LNCaP clone FGC (cell line): Measurements from ENCODE around the gene SLC25A5.
"Not testable (repeated sequence)": the region's sequence is repeated elsewhere in the genome, so short reads cannot be mapped to it uniquely, and the experiment has no call there.

Experiments used
- DNase-seq: peaks from one replicate; pipeline ENCODE4 v3.0.0-alpha.2; 2011; ENCODE audit warnings: low read depth
- H3K4me3 ChIP-seq: 2 replicates; pipeline ENCODE4 v1.5.1; 2011; ENCODE audit warnings: mild to moderate bottlenecking, low read depth, low read length, control low read depth
- TF ChIP-seq, protein P1 (sequence below): IDR thresholded peaks from 2 replicates; pipeline ENCODE4 v1.5.1; 2012; ENCODE audit warnings: mild to moderate bottlenecking; ENCODE audit not compliant: control insufficient read depth, insufficient read depth; ENCODE audit errors: extremely low read depth

Gene SLC25A5

GRCh38 chrX:119482041-119482440 lies 13.8 kb downstream of the SLC25A5 start:
- H3K4me3 ChIP-seq = no peak overlapping the region
- TF ChIP-seq, protein P1, sequence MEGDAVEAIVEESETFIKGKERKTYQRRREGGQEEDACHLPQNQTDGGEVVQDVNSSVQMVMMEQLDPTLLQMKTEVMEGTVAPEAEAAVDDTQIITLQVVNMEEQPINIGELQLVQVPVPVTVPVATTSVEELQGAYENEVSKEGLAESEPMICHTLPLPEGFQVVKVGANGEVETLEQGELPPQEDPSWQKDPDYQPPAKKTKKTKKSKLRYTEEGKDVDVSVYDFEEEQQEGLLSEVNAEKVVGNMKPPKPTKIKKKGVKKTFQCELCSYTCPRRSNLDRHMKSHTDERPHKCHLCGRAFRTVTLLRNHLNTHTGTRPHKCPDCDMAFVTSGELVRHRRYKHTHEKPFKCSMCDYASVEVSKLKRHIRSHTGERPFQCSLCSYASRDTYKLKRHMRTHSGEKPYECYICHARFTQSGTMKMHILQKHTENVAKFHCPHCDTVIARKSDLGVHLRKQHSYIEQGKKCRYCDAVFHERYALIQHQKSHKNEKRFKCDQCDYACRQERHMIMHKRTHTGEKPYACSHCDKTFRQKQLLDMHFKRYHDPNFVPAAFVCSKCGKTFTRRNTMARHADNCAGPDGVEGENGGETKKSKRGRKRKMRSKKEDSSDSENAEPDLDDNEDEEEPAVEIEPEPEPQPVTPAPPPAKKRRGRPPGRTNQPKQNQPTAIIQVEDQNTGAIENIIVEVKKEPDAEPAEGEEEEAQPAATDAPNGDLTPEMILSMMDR = no peak
- no peak for DNase-seq

- TF ChIP-seq, protein P1 = peak; percentile 25; the same call in 1 of the 2 replicates
- H3K4me3 ChIP-seq = no peak overlapping the region
- DNase-seq = no peak
These were observed 14.5 kb downstream of the SLC25A5 start for GRCh38 chrX:119482481-119483480.

DNA sequence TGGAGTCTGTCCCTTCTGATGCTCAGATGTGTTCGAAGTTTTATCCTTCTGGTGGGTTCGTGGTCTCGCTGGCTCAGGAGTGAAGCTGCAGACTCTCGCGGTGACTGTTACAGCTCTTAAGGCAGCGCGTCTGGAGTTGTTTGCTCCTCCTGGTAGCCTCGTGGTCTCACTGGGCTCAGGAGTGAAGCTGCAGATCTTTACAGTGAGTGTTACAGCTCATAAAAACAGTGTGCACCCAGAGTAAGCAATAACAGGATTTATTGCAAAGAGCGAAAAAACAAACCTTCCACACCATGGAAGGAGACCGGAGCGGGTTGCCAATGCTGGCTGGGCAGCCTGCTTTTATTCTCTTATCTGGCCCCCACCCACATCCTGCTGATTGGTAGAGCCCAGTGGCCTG lies 18.5 kb downstream of the SLC25A5 start:
- TF ChIP-seq, protein P1 = no peak
- peak; percentile 69 for DNase-seq
- no peak overlapping the region for H3K4me3 ChIP-seq

- H3K4me3 ChIP-seq, DNase-seq: not testable (repeated sequence)
These were observed 19.5 kb downstream of the SLC25A5 start for GRCh38 chrX:119487766-119488165.

GRCh38 chrX:119488749-119489148 lies 20.5 kb downstream of the SLC25A5 start:
- TF ChIP-seq, protein P1 = peak; percentile 55
- no peak for DNase-seq
- H3K4me3 ChIP-seq = no peak overlapping the region

- TF ChIP-seq, protein P1 = no peak
- H3K4me3 ChIP-seq = no peak overlapping the region
- no peak for DNase-seq
These were observed 21.2 kb downstream of the SLC25A5 start for GRCh38 chrX:119489212-119490074.

GRCh38 chrX:119492463-119492862 lies 24.2 kb downstream of the SLC25A5 start:
- no peak for DNase-seq
- H3K4me3 ChIP-seq = no peak overlapping the region
- TF ChIP-seq, protein P1 = no peak

GRCh38 chrX:119493851-119494495 lies 25.7 kb downstream of the SLC25A5 start:
- DNase-seq, H3K4me3 ChIP-seq: not testable (repeated sequence)
